Measurements from ENCODE around the gene PEX10. TPM values are rescaled to one million over a fixed set of nuclear protein-coding genes. Genes with fewer than 3 reads are reported as not detected.
A peak's percentile ranks its signal among the peaks of the same experiment; 100 is the strongest.

PEX10 gene
- total RNA-seq, 2 donors from 2014 or later, result 7.3 to 8.3 TPM

DNA sequence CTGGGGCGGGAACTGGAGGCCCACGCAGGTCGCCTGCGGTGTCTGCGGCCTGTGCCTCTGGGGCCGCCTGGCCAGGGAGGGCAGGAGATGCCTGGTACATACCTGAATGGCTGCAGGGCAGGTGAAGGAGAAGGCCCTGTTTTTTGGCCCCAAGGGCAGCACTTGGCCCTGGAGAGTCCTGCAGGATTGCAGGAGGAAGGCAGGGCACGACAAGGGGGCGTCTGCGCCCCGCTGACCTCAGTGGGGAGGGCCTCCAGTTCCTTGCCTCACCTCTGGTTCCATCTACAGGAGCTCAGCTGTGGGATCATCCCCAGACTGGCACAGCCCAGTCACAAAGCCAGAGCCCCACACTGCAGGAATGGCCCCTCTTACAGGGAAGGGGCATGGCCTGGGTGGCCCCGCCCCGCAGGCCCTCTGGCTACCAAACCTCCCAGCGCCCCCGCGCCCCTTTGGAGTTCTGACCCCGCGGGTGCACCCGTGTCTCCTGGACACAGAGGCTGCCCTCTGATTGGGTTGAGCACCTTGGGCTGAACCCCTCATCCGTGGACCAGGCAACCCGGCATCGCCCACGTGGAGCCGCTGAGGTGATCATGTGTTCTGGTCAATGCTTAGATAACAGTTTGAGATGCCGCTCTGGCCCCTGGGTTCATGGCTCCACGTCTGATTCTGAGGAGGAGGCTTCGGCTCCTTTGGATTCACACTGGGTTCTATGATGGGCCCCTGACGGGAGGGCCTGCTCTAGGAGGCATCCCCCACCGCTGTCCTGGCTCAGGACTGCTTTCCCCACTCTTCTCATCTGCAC lies 1.3 kb upstream of the PEX10 start:
- Mint-ChIP-seq H3K36me3 (ENCODE audit: low read depth) (no peaks in the 10 kb centered on the region), H3K4me1 (peaks cover 34% of the 10 kb centered on the region), H3K27ac (peak overlapping the region; percentile 94), H3K27me3 (no peaks in the 10 kb centered on the region), H3K4me3 (peak overlapping the region; percentile 89)
- DNase-seq (no peak), ATAC-seq (no peak)
- H3K9me3 ChIP-seq (ENCODE audit: control insufficient read depth, low read length, poor library complexity, severe bottlenecking), result no peaks in the 10 kb centered on the region

DNA sequence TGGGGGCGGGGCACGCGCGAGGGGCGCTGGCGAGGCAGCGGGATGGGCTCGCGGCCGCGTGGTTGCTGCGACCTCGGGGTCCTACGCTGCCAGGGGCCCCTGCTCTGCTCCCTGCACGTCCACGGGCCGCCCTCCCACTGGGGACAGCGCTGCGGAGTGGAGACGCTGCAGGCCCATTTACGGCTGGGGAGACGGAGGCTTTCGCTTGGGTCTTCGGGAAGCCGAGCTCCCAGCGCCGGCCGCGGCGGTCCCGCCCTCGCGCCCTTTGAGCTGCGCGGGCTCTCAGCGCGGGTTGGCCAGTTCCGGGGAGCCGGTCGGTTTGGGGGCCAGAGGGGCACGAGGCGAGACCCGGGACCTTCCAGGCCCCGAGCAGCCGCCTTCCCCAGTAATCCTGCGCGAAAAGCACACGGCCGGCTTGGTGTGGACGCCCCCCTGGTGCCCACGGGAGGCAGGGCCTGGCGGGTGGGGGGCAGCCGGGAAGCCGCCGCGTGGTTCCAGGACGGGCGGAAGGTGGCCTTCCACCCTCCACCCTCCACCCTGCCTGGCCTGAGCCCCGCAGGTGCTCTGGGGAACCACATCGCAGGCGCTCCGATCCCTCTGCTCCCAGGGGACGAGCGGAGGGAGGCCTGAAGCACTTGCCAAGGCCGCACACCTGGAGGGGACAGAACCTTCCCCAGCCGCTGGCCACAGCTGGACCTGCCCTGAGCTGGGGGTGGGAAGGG lies 570 bp upstream of the PEX10 start:
- ATAC-seq, result peak; percentile 38
- no peak for DNase-seq
- no peaks in the 10 kb centered on the region for H3K36me3 Mint-ChIP-seq (ENCODE audit: low read depth)
- no peaks in the 10 kb centered on the region for H3K27me3 Mint-ChIP-seq
- peaks cover 34% of the 10 kb centered on the region for H3K4me1 Mint-ChIP-seq
- no peaks in the 10 kb centered on the region for H3K9me3 ChIP-seq (ENCODE audit: control insufficient read depth, low read length, poor library complexity, severe bottlenecking)
- H3K27ac Mint-ChIP-seq, result no peak overlapping the region
- peak overlapping the region; percentile 86 for H3K4me3 Mint-ChIP-seq

DNA sequence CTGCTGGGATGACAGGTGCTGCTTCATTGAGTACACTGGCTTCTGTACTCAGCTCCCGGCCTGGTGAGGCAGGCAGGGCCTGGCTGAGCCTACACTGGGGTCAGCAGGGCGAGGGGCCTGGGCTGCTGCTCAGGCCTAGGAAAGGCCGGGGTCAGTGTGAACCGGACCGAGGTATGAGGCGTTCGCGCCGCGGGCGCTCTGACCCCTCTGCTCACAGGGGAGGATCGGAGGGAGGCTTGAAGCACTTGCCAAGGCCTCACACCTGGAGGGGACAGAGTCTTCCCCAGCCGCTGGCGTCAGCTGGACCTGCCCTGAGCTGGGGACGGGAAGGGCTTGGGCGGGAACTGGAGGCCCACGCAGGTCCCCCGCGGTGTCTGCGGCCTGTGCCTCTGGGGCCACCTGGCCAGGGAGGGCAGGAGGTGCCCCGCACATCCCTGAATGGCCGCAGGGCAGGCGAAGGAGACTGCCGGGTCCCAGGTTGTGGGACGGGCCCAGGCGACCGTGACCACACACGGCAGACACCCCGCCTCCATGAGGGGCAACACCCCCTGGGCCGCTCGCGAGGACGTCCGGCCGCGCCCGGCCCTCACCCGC lies 466 bp downstream of the PEX10 start:
- peaks cover 30% of the 10 kb centered on the region for H3K4me1 Mint-ChIP-seq
- H3K9me3 ChIP-seq (ENCODE audit: control insufficient read depth, low read length, poor library complexity, severe bottlenecking), result no peaks in the 10 kb centered on the region
- H3K27ac Mint-ChIP-seq, result peak overlapping the region; percentile 94
- H3K4me3 Mint-ChIP-seq, result peak overlapping the region; percentile 88
- H3K36me3 Mint-ChIP-seq (ENCODE audit: low read depth), result no peaks in the 10 kb centered on the region
- ATAC-seq, result peak; percentile 21
- DNase-seq, result no peak
- no peaks in the 10 kb centered on the region for H3K27me3 Mint-ChIP-seq

DNA sequence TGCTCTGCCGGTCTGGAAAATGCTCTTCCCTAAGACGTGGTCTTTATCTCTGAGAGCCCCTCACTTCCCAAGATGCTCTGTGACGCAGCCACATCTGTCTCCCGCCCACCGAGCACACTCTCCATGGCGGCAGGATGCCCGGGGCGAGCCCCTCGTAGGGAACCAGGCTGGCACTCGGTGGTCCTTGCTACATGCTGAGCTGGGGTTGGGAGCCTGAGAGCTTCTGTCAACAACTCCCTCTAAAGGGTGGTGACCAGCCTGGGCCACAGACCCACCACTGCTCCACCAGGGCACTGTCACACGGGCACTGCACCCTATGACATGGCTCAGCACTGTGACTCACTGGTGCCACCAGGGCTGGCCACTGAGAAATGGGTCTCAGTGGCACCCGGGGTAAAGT lies 2.6 kb downstream of the PEX10 start:
- no peaks in the 10 kb centered on the region for H3K36me3 Mint-ChIP-seq (ENCODE audit: low read depth)
- ATAC-seq, result no peak
- H3K27ac Mint-ChIP-seq, result peak overlapping the region; percentile 94
- H3K9me3 ChIP-seq (ENCODE audit: control insufficient read depth, low read length, poor library complexity, severe bottlenecking), result no peaks in the 10 kb centered on the region
- DNase-seq, result no peak
- H3K4me3 Mint-ChIP-seq, result no peak overlapping the region
- no peaks in the 10 kb centered on the region for H3K27me3 Mint-ChIP-seq
- peaks cover 20% of the 10 kb centered on the region for H3K4me1 Mint-ChIP-seq

DNA sequence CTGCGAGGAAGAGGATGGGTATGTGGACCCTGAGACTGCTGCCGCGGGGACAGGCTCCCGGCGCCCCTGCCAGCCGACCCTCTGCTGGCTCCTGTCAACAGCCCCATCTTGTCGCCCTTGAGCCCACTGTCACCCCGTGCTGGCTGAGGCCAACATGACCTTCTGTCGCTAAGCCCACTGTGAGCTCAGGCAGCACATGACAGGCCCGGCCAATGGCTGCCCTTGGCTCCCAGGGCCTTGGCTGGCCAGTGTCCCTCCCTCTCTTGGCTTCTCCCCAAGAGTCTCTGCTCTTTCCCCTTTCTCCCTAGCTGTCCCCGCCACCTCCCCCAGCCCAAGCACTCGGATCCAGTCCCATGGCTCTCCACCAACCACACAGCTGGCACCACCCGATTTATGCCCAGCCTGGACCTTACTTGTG lies 3.5 kb downstream of the PEX10 start:
- no peaks in the 10 kb centered on the region for H3K36me3 Mint-ChIP-seq (ENCODE audit: low read depth)
- peak overlapping the region; percentile 36 for H3K4me3 Mint-ChIP-seq
- DNase-seq (no peak), ATAC-seq (no peak)
- no peak overlapping the region for H3K27ac Mint-ChIP-seq
- no peaks in the 10 kb centered on the region for H3K27me3 Mint-ChIP-seq
- H3K9me3 ChIP-seq (ENCODE audit: control insufficient read depth, low read length, poor library complexity, severe bottlenecking), result no peaks in the 10 kb centered on the region
- peaks cover 13% of the 10 kb centered on the region for H3K4me1 Mint-ChIP-seq

DNA sequence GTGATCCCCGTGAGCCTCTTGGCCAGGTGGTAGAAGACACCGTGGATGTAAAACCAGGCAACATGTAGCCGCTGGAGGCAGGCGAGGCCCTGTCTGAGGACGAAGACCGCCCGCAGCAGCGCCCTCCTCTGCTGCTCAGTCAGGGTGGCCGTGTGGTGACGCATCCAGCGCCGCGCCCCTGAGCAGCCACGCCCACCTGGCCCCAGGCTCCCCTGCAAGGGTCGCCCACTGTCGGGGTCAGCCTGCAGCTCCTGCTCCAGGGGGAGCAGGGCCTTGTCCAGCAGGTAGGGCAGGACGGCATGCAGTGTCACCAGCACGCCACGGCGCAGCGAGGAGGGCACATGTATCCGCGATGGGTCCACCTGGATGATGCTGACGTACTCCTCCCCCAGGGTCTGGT lies 3.9 kb downstream of the PEX10 start:
- H3K36me3 Mint-ChIP-seq (ENCODE audit: low read depth), result no peaks in the 10 kb centered on the region
- H3K4me3 Mint-ChIP-seq, result no peak overlapping the region
- H3K9me3 ChIP-seq (ENCODE audit: control insufficient read depth, low read length, poor library complexity, severe bottlenecking), result no peaks in the 10 kb centered on the region
- H3K4me1 Mint-ChIP-seq, result peaks cover 13% of the 10 kb centered on the region
- no peak overlapping the region for H3K27ac Mint-ChIP-seq
- no peaks in the 10 kb centered on the region for H3K27me3 Mint-ChIP-seq
- ATAC-seq (no peak), DNase-seq (no peak)

DNA sequence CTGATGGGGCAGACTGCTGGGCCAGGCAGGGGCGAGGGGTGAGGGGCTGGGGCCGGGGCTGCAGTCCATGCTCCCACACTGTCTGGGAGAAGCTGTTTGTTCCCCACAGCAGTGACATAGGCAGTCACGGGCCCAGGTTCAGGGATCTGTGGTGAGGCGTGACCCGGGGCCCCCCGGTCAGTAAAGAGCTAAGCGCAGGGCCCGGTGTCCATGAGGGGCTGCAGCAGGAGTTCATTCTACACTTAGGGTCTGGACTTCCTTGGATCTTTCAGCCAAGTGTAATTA lies 4.4 kb downstream of the PEX10 start:
- Mint-ChIP-seq H3K4me3 (no peak overlapping the region), H3K27me3 (no peaks in the 10 kb centered on the region), H3K4me1 (peaks cover 13% of the 10 kb centered on the region), H3K27ac (peak overlapping the region; percentile 27), H3K36me3 (ENCODE audit: low read depth) (no peaks in the 10 kb centered on the region)
- no peak for ATAC-seq
- H3K9me3 ChIP-seq (ENCODE audit: control insufficient read depth, low read length, poor library complexity, severe bottlenecking), result no peaks in the 10 kb centered on the region
- DNase-seq, result no peak

DNA sequence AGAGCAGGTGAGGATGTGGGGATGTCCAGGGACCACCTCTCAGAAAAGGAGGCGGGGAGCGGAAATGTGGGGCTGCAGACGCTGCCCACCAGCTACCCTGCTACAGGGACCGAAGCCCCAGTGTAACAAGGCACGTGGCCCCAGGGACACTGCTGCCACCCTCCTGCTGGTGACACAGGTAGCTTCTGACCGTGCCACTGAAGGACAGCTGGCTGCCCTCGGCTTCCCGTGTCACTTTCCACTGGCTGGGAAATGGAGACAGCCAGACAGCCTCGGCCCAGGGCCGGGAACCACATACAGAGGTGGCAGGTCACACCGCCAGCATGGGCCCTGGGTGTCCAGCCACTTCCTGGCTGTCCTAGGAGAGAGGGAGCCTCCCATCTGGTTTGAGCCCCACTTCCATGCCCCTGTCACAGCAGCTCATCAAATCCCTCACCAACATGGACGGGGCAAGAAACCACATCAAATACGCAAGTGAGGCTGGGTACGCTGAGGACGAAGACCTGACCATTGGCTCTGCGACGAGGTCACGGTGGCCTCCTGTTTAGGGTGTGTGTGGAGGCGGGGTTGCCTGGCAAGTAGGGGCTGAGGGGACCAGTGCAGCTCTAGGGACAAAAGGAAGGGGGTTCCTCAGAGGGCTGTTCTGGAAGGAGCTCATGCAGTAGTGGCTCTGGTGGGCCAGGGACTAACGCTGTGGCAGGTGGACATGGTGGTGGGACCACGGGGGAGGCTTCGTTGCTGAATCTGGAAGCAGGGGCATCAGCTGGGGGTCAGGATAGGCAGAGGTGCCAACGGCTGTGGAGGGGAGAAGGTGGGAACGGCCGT lies 5.0 kb downstream of the PEX10 start:
- no peaks in the 10 kb centered on the region for H3K9me3 ChIP-seq (ENCODE audit: control insufficient read depth, low read length, poor library complexity, severe bottlenecking)
- Mint-ChIP-seq H3K27me3 (no peaks in the 10 kb centered on the region), H3K27ac (peak overlapping the region; percentile 74), H3K36me3 (ENCODE audit: low read depth) (no peaks in the 10 kb centered on the region), H3K4me3 (no peak overlapping the region), H3K4me1 (peaks cover 13% of the 10 kb centered on the region)
- DNase-seq (no peak), ATAC-seq (no peak)

DNA sequence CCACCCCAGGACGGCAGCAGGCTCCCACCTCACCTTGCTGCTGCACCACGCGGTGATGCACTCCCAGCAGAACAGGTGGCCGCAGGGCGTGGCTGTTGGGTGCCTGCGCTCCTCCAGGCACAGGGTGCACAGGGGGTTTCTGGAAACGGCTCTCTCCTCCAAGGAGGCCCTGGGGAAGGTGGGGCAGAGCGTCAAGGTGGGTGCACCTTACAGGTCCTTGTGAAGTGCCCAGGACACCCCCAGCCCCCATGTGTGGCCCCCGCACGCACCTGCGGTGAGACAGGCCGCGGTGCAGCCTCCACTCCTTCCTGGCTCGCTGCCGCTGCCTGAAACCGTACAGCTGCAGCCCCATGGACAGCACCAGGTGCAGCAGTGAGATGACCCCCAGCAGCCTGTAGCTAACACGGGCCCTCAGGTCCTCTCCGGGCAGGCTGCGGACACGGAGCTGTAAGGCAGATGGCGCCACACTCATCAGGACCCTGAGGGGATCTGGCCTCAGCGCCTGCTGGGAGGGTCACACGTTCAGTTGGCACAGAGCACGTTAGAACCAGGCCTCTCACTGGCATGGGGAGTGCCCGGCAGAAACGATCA lies 5.8 kb downstream of the PEX10 start:
- Mint-ChIP-seq H3K4me1 (peaks cover 15% of the 10 kb centered on the region), H3K27ac (peak overlapping the region; percentile 74), H3K27me3 (no peaks in the 10 kb centered on the region), H3K4me3 (no peak overlapping the region), H3K36me3 (ENCODE audit: low read depth) (peaks cover under 1% of the 10 kb centered on the region)
- H3K9me3 ChIP-seq (ENCODE audit: control insufficient read depth, low read length, poor library complexity, severe bottlenecking), result no peaks in the 10 kb centered on the region
- DNase-seq, result no peak
- ATAC-seq, result no peak

DNA sequence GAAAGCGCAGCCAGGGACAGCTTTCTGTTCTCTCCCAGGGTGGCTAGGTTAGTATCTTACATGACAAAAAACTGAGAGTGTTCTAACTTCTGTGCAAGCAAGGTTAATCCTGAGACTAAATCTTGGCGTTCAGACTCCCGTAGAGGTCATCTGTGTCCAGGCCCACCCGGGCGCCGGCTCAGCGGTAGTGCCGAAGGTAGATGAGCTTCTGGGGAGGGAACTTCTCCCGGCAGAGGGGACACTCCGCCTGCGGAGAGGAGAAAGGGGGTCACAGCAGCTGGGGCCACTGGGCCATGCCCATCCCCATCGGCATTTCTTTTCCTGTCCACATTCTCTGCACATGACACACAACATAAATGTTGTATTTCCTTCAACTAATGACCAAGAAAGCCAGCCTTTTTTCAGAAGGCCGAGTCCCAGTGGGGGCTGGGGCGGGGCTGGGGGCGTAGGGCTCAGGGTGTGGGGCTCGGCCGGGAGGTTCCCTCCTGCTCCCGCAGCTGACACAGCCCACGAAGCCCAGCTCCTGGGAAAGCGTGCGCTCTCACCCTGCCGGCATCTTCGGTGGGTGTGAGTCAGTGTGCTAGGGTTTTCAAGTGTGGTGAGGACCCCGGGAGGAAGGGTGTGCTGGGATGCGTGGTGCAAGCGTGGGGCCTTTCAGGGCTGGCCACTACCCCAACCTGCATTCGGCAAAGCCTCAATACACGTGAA lies 6.6 kb downstream of the PEX10 start:
- H3K27ac Mint-ChIP-seq, result no peak overlapping the region
- DNase-seq (no peak), ATAC-seq (no peak)
- H3K36me3 Mint-ChIP-seq (ENCODE audit: low read depth), result peaks cover 3% of the 10 kb centered on the region
- H3K4me1 Mint-ChIP-seq, result peaks cover 17% of the 10 kb centered on the region
- no peaks in the 10 kb centered on the region for H3K9me3 ChIP-seq (ENCODE audit: control insufficient read depth, low read length, poor library complexity, severe bottlenecking)
- H3K27me3 Mint-ChIP-seq, result no peaks in the 10 kb centered on the region
- H3K4me3 Mint-ChIP-seq, result no peak overlapping the region

DNA sequence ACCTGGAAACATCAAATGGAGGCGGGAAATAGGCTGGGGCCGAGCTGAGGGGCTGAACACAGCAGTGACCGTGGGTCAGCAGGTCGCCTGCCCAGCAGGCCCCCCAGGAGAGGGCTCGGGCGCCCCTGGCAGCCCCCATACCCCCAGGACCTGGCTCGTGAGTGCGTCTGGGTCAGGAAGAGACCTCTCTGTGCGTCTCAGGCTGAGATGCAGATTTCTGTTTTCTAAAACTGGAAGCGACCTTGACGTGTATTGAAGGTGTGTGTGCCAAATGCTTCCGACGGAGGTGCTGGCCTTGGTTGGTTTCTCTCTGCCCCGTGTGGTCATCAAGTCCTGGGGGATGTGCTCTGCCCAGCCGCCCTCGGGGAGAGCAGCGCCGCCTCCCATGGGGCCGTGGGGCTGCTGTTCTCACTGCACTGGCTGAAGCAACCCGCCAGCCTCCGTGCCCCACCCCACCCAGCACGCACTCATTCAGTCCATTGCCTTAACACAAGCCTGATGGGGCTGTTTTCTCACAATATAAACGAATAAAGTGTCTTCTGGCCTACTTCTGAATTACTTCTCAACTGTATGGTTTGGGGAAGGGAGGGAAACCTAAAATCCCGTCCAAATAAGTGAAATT lies 7.4 kb downstream of the PEX10 start:
- H3K36me3 Mint-ChIP-seq (ENCODE audit: low read depth), result peaks cover 6% of the 10 kb centered on the region
- H3K4me3 Mint-ChIP-seq, result no peak overlapping the region
- no peaks in the 10 kb centered on the region for H3K27me3 Mint-ChIP-seq
- H3K4me1 Mint-ChIP-seq, result peaks cover 16% of the 10 kb centered on the region
- no peak overlapping the region for H3K27ac Mint-ChIP-seq
- ATAC-seq (no peak), DNase-seq (no peak)
- no peaks in the 10 kb centered on the region for H3K9me3 ChIP-seq (ENCODE audit: control insufficient read depth, low read length, poor library complexity, severe bottlenecking)
